ENCODE measurements around the gene SRP19. TPM values are rescaled to one million over a fixed set of nuclear protein-coding genes. Genes with fewer than 3 reads are reported as not detected.

Gene SRP19
- total and polyA plus RNA-seq, 11 donors, result 23.6 to 81.7 (median 28.4) TPM

- H3K4me1 ChIP-seq, result peaks cover 0 to 15% (median 0%) of the 10 kb centered on the region in 12 donors
- no peak overlapping the region for H3K27ac ChIP-seq
- H3K9me3 ChIP-seq, result no peaks in the 10 kb centered on the region
- H3K27me3 ChIP-seq, result no peaks in the 10 kb centered on the region
- no peak for DNase-seq
- intact Hi-C loops (cut with DNase I), result loop anchor here in 5 of 10 donors (5.0 to 10.0 kb wide), 3 partner anchors 283 to 295 kb away; no protein-coding TSS in a partner anchor
- no peak for ATAC-seq
- H3K36me3 ChIP-seq, result no peaks in the 10 kb centered on the region
- H3K4me3 ChIP-seq, result no peak overlapping the region
- TF ChIP-seq POLR2A (IDR thresholded peaks at IDR 0.05), result no peak
- TF ChIP-seq CTCF (IDR thresholded peaks at IDR 0.05), result no peak
These were observed 13.8 kb upstream of the SRP19 start for GRCh38 chr5:112847306-112847705.

- Histone ChIP-seq H3K9me3 (no peaks in the 10 kb centered on the region), H3K4me3 (no peak overlapping the region), H3K4me1 (peaks cover 0 to 15% (median 0%) of the 10 kb centered on the region in 12 donors), H3K36me3 (no peaks in the 10 kb centered on the region), H3K27ac (no peak overlapping the region), H3K27me3 (no peaks in the 10 kb centered on the region)
- DNase-seq, result no peak
- TF ChIP-seq CTCF (IDR thresholded peaks at IDR 0.05) (peak; percentile 45 to 76 (median 59)), POLR2A (IDR thresholded peaks at IDR 0.05) (no peak)
- ATAC-seq, result peak; percentile 74 to 94 (median 90)
- 44 to 57% (median 49%) methylated on average over 8 of the region's 8 CpGs for WGBS, 4 donors
- intact Hi-C loops (cut with DNase I), result loop anchor here in 5 of 10 donors (5.0 to 10.0 kb wide), 3 partner anchors 283 to 296 kb away; no protein-coding TSS in a partner anchor
These were observed 12.8 kb upstream of the SRP19 start for GRCh38 chr5:112848116-112848811.

- TF ChIP-seq CTCF (IDR thresholded peaks at IDR 0.05) (no peak), POLR2A (IDR thresholded peaks at IDR 0.05) (no peak)
- Histone ChIP-seq H3K27ac (no peak overlapping the region), H3K4me3 (no peak overlapping the region), H3K4me1 (peaks cover 0 to 15% (median 0%) of the 10 kb centered on the region in 12 donors), H3K9me3 (peaks cover 0 to 6% (median 0%) of the 10 kb centered on the region in 12 donors), H3K36me3 (no peaks in the 10 kb centered on the region), H3K27me3 (no peaks in the 10 kb centered on the region)
- no peak for ATAC-seq
- 66 to 87% (median 80%) methylated on average over 2 of the region's 2 CpGs for WGBS, 4 donors
- intact Hi-C loops (cut with DNase I), result loop anchor here in 6 of 10 donors (5.0 to 10.0 kb wide), 4 partner anchors 285 to 298 kb away; no protein-coding TSS in a partner anchor
- no peak for DNase-seq
These were observed 11.2 kb upstream of the SRP19 start for GRCh38 chr5:112849912-112850311.

GRCh38 chr5:112854651-112855050 lies 6.4 kb upstream of the SRP19 start:
- peaks cover 0 to 6% (median 0%) of the 10 kb centered on the region in 12 donors for H3K9me3 ChIP-seq
- H3K36me3 ChIP-seq, result no peaks in the 10 kb centered on the region
- no peak for TF ChIP-seq CTCF (IDR thresholded peaks at IDR 0.05)
- no peak for TF ChIP-seq POLR2A (IDR thresholded peaks at IDR 0.05)
- 59 to 74% (median 67%) methylated on average over 1 of the region's 1 CpG for WGBS, 4 donors
- no peak overlapping the region for H3K27ac ChIP-seq
- DNase-seq (no peak), ATAC-seq (no peak)
- H3K4me3 ChIP-seq, result no peak overlapping the region
- no peaks in the 10 kb centered on the region for H3K27me3 ChIP-seq
- H3K4me1 ChIP-seq, result no peaks in the 10 kb centered on the region
- intact Hi-C loops (cut with DNase I), result loop anchor here in 1 of 10 donors (5.0 kb wide), 1 partner anchor 292 kb away; no protein-coding TSS in a partner anchor

Measured in heart left ventricle (tissue), 16 donors.